K562 (cell line): Measurements from ENCODE around the gene MLST8. TPM values are rescaled to one million over a fixed set of nuclear protein-coding genes. Genes with fewer than 3 reads are reported as not detected.
A peak's percentile ranks its signal among the peaks of the same experiment; 100 is the strongest.

ENCODE experiments used
- ADNP ChIP-seq: fragments of 200-800 bp; sonication (Bioruptor generic); IDR thresholded peaks from 2 replicates; pipeline ENCODE4 v1.6.1; 2016; ENCODE audit warnings: missing genetic modification characterization, missing compliant biosample characterization
- CBX1 ChIP-seq: sonication (generic); IDR thresholded peaks from 2 replicates; pipeline ENCODE4 v1.6.1; 2016; ENCODE audit warnings: antibody characterized with exemption, low read depth, mild to moderate bottlenecking
- DMBX1 ChIP-seq: fragments of 250-450 bp; sonication (Bioruptor Pico); IDR thresholded peaks from 2 replicates; pipeline ENCODE4 v1.8.0; 2022; ENCODE audit warnings: inconsistent platforms, mild to moderate bottlenecking, moderate library complexity, borderline replicate concordance
- ETV1 ChIP-seq: fragments of 450-650 bp; conservative IDR thresholded peaks from 2 replicates; pipeline ENCODE4 v1.6.1; 2016; ENCODE audit warnings: missing genetic modification characterization, control low read depth, low read depth, missing compliant biosample characterization
- OTX1 ChIP-seq: fragments of 450-650 bp; formaldehyde crosslinking; IDR thresholded peaks from 2 replicates; pipeline ENCODE4 v1.4.0; 2022; ENCODE audit warnings: mild to moderate bottlenecking
- TBP ChIP-seq: optimal IDR thresholded peaks from 2 replicates; pipeline ENCODE3; 2011; ENCODE audit warnings: low read depth, low read length, improper control_type of control experiment
- YY1 ChIP-seq, 3 experiments: IDR thresholded peaks; 2 replicates each; pipeline ENCODE4 v1.6.1; 2011; ENCODE audit warnings: low read length in 2 of 3, mild to moderate bottlenecking in 2 of 3, moderate library complexity in 2 of 3, borderline replicate concordance in 1 of 3, control low read depth in 1 of 3, low read depth in 1 of 3; ENCODE audit not compliant: insufficient read depth in 3 of 3, insufficient replicate concordance in 2 of 3, control insufficient read depth in 1 of 3, insufficient read length in 1 of 3; ENCODE audit errors: extremely low read depth in 1 of 3
- ZKSCAN1 ChIP-seq: fragments of 150-350 bp; IDR thresholded peaks from 2 replicates; pipeline ENCODE4 v1.6.1; 2016; ENCODE audit warnings: low read depth, low read length
- ZNF12 ChIP-seq: sonication (generic); formaldehyde crosslinking; IDR thresholded peaks from 2 replicates; pipeline ENCODE4 v1.4.0; 2020; ENCODE audit warnings: mild to moderate bottlenecking, missing genetic modification reagents
- ZNF274 ChIP-seq: IDR thresholded peaks from 2 replicates; pipeline ENCODE4 v1.6.1; 2011; ENCODE audit warnings: low read depth, mild to moderate bottlenecking, low read length, moderate library complexity, borderline replicate concordance
- ZNF583 ChIP-seq: fragments of 250-450 bp; sonication (Bioruptor Pico); IDR thresholded peaks from 2 replicates; pipeline ENCODE4 v1.4.0; 2020
- polyA plus RNA-seq, 8 experiments: library from polyadenylated mRNA; depleted of rRNA in 4 of 8; stranded (reverse) in 5 of 8; unstranded in 3 of 8; fragments of >200 nt; fragmentation: Nextera tagmentation in 2 of 8; fragmentation: Illumina TruSeq in 1 of 8; extraction: Ambion mirVana in 2 of 8; extraction: Trizol in 1 of 8; gene quantifications; 2 replicates each; pipeline versions ENCODE4 v1.2.1 to v1.2.3, GENCODE V29; 2011 to 2014; ENCODE audit warnings: inconsistent platforms in 1 of 8, missing spikeins in 1 of 8
- total RNA-seq, 7 experiments: library from RNA; depleted of rRNA in 6 of 7; stranded (reverse); fragments of >200 nt in 6 of 7; fragmentation: Illumina TruSeq in 2 of 7; extraction: Trizol in 2 of 7; gene quantifications; 2 replicates each; pipeline versions ENCODE4 v1.2.1 to v1.2.3, GENCODE V29; 2011 to 2021; ENCODE audit warnings: low replicate concordance in 1 of 7
- TF ChIP-seq, protein P1 (sequence below): fragments of 450-650 bp; formaldehyde crosslinking; IDR thresholded peaks from 2 replicates; pipeline ENCODE4 v1.4.0; 2020; ENCODE audit warnings: mild to moderate bottlenecking, moderate library complexity
- TF ChIP-seq, protein P2 (sequence below), 2 experiments: fragments of 450-650 bp; IDR thresholded peaks; 2 replicates each; pipeline ENCODE4 v1.6.1; 2016; ENCODE audit warnings: mild to moderate bottlenecking in 2 of 2, borderline replicate concordance in 1 of 2, low read depth in 1 of 2, moderate library complexity in 1 of 2
- TF ChIP-seq, protein P3 (sequence below): IDR thresholded peaks from 2 replicates; pipeline ENCODE4 v1.6.1; 2014; ENCODE audit warnings: antibody characterized with exemption

The MLST8 gene
- total and polyA plus RNA-seq, 9 of the 15 experiments (the other 6 are each of a cell fraction or from before 2014, with no cell fraction given), result 1.5 to 116 (median 43.3) TPM

DNA sequence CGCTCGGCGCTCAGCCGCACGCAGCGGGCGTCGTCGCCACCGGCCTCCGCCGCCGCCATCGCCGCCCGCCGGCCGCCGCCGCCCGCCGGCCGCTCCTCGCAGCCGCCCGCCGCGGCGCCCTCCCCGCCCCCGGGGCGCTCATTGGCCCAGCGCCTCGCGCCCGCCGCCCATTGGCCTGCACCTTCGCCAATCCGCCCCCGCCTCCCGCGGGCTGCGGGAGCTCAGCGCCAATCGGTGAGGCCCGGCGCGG, 9.4 kb downstream of the MLST8 start, which contains the start of gene PGP (continued):
- TF ChIP-seq, protein P1, sequence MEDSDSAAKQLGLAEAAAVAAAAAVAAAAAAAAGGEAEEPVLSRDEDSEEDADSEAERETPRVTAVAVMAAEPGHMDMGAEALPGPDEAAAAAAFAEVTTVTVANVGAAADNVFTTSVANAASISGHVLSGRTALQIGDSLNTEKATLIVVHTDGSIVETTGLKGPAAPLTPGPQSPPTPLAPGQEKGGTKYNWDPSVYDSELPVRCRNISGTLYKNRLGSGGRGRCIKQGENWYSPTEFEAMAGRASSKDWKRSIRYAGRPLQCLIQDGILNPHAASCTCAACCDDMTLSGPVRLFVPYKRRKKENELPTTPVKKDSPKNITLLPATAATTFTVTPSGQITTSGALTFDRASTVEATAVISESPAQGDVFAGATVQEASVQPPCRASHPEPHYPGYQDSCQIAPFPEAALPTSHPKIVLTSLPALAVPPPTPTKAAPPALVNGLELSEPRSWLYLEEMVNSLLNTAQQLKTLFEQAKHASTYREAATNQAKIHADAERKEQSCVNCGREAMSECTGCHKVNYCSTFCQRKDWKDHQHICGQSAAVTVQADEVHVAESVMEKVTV (CRISPR knock-in tag), result no peak
- TF ChIP-seq ETV1 (tag), result peak; percentile 63; the same call in 1 of the 2 replicates
- 0 out of 2 replicates have a peak, but pooled peaks have one; percentile 27 for TF ChIP-seq ZNF583 (CRISPR knock-in tag)
- peak; percentile 96 for TF ChIP-seq OTX1 (CRISPR knock-in tag)
- no peak for TF ChIP-seq ZNF12
- no peak for TF ChIP-seq ZNF274
- TF ChIP-seq YY1 (IDR thresholded peaks at IDR 0.05; ENCODE audit: borderline replicate concordance in 1 of 3, control insufficient read depth in 1 of 3, extremely low read depth in 1 of 3, insufficient read depth in 3 of 3, insufficient read length in 1 of 3, insufficient replicate concordance in 2 of 3, low read depth in 1 of 3, low read length in 2 of 3), result peak in 2 of 3 experiments; percentile 5 to 71
- TF ChIP-seq, protein P2, sequence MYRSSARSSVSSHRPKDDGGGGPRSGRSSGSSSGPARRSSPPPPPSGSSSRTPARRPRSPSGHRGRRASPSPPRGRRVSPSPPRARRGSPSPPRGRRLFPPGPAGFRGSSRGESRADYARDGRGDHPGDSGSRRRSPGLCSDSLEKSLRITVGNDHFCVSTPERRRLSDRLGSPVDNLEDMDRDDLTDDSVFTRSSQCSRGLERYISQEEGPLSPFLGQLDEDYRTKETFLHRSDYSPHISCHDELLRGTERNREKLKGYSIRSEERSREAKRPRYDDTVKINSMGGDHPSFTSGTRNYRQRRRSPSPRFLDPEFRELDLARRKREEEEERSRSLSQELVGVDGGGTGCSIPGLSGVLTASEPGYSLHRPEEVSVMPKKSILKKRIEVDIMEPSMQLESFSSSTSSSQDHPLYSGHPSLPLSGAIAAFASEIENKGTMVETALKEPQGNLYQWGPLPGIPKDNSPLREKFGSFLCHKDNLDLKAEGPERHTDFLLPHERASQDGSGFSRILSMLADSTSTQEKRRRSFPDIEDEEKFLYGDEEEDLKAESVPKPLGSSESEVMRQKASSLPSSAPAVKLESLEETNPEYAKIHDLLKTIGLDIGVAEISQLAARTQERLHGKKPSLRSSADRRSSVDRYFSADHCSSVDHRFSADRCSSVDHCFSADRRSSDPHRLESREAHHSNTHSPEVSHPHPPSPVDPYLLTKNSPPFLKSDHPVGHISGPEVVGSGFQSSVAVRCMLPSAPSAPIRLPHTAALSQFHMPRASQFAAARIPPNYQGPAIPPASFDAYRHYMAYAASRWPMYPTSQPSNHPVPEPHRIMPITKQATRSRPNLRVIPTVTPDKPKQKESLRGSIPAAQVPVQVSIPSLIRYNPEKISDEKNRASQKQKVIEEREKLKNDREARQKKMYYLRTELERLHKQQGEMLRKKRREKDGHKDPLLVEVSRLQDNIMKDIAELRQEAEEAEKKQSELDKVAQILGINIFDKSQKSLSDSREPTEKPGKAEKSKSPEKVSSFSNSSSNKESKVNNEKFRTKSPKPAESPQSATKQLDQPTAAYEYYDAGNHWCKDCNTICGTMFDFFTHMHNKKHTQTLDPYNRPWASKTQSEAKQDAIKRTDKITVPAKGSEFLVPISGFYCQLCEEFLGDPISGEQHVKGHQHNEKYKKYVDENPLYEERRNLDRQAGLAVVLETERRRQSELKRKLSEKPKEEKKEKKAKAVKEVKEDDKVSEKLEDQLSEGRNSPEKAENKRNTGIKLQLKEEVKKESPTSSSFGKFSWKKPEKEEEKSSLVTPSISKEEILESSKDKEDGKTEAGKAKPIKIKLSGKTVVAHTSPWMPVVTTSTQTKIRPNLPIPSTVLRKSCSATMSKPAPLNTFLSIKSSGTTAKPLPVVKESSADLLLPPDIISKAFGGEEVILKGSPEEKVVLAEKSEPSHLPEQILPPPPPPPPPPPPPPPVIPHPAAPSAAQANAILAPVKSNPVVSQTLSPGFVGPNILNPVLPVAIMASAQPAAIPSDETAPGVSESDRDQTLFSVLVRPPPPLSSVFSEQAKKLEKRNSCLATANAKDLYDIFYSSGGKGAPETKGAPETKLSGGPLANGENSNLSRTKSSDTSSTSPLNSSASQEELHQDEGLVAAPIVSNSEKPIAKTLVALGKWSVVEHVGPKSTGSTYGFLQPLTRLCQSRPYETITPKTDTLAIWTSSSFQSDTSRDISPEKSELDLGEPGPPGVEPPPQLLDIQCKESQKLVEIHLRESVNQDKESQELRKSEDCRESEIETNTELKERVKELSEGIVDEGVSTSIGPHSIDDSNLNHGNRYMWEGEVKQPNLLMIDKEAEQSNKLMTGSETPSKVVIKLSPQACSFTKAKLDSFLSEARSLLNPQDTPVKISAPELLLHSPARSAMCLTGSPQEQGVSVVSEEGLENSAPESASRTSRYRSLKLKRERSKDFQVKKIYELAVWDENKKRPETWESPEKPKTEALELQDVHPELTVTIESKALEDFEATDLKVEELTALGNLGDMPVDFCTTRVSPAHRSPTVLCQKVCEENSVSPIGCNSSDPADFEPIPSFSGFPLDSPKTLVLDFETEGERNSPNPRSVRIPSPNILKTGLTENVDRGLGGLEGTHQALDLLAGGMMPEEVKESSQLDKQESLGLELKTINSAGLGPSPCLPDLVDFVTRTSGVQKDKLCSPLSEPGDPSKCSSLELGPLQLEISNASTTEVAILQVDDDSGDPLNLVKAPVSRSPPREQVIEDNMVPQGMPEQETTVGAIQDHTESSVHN (IDR thresholded peaks at IDR 0.05; ENCODE audit: borderline replicate concordance in 1 of 2, low read depth in 1 of 2), result no peak
- TF ChIP-seq TBP, result no peak
- TF ChIP-seq CBX1, result no peak
- TF ChIP-seq ADNP (tag), result no peak
- TF ChIP-seq, protein P3, sequence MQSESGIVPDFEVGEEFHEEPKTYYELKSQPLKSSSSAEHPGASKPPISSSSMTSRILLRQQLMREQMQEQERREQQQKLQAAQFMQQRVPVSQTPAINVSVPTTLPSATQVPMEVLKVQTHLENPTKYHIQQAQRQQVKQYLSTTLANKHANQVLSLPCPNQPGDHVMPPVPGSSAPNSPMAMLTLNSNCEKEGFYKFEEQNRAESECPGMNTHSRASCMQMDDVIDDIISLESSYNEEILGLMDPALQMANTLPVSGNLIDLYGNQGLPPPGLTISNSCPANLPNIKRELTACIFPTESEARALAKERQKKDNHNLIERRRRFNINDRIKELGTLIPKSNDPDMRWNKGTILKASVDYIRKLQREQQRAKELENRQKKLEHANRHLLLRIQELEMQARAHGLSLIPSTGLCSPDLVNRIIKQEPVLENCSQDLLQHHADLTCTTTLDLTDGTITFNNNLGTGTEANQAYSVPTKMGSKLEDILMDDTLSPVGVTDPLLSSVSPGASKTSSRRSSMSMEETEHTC, result no peak
- 0 out of 2 replicates have a peak, but pooled peaks have one; percentile 28 for TF ChIP-seq ZKSCAN1
- peak; percentile 91; the same call in 1 of the 2 replicates for TF ChIP-seq DMBX1
